ENCODE data around the gene CAMP.
A peak's percentile ranks its signal among the peaks of the same experiment; 100 is the strongest.
"Not testable (repeated sequence)": the region's sequence is repeated elsewhere in the genome, so short reads cannot be mapped to it uniquely, and the experiment has no call there.

The CAMP gene

GRCh38 chr3:48247401-48247811 is 24.1 kb downstream of the CAMP start:
- no peaks in the 10 kb centered on the region for H3K9me3 Mint-ChIP-seq
- no peaks in the 10 kb centered on the region for H3K27me3 Mint-ChIP-seq
- DNase-seq, result no peak
- peak overlapping the region in 1 of 2 donors; percentile 72 for H3K27ac Mint-ChIP-seq
- H3K4me1 Mint-ChIP-seq (ENCODE audit: low read depth in 2 of 2), result peaks cover 3 to 8% of the 10 kb centered on the region in 2 donors
- peaks cover 40% of the 10 kb centered on the region for H3K36me3 Mint-ChIP-seq (ENCODE audit: insufficient read depth)
- H3K4me3 Mint-ChIP-seq, result no peak overlapping the region
- ATAC-seq (replicated peaks), result no peak

- H3K27ac Mint-ChIP-seq, result no peak overlapping the region
- no peak overlapping the region for H3K4me3 Mint-ChIP-seq
- peaks cover 3 to 8% of the 10 kb centered on the region in 2 donors for H3K4me1 Mint-ChIP-seq (ENCODE audit: low read depth in 2 of 2)
- DNase-seq (no peak), ATAC-seq (replicated peaks) (no peak)
- no peaks in the 10 kb centered on the region for H3K9me3 Mint-ChIP-seq
- H3K36me3 Mint-ChIP-seq (ENCODE audit: insufficient read depth), result peaks cover 42% of the 10 kb centered on the region
- no peaks in the 10 kb centered on the region for H3K27me3 Mint-ChIP-seq
Measured at GRCh38 chr3:48248095-48248850, 25.0 kb downstream of the CAMP start.

DNA sequence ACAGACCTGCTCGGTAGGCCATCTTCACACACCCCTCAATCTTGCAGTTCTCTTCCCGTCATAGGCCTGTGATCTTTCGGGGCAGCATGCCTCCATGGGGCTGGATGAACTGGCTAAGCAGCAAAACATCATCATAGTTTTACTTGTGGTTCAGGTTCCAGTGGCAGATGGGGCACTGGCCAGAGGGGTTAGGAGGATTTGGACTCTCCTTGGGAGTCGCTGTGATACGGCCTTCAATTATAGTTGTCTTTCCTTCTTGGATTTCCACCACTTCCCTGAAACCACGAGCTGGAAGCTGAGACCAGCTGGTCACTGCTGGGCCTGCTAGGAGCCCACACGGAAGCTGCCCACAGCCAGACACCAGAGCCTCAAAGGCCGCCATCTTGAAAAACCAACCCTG is 33.3 kb downstream of the CAMP start:
- Mint-ChIP-seq H3K27me3 (no peaks in the 10 kb centered on the region), H3K36me3 (ENCODE audit: insufficient read depth) (peaks cover 16% of the 10 kb centered on the region), H3K4me1 (ENCODE audit: low read depth in 2 of 2) (peaks cover 4 to 19% of the 10 kb centered on the region in 2 donors), H3K4me3 (no peak overlapping the region), H3K27ac (no peak overlapping the region), H3K9me3 (no peaks in the 10 kb centered on the region)
- no peak for ATAC-seq (replicated peaks)
- DNase-seq, result no peak

DNA sequence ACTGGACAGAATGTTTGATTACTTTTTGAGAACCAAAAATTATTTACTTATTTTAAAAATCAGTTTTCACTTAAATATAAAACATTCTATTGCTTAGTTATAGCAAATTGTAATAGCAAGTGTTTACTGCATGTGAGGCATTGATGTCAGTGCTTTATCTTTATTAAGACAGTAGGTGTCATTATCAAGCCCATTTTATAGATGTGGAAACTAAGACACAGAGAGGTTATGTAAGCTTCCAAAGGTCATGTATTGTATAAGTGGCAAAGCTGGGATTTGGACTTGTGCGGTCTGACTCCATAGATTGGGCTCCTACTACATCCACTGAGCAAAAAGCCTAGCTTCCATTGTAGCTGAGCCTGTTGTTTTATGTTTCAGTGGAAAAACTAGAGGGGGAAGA is 35.2 kb downstream of the CAMP start:
- ATAC-seq (replicated peaks) (no peak), DNase-seq (no peak)
- no peak overlapping the region for H3K4me3 Mint-ChIP-seq
- H3K27ac Mint-ChIP-seq, result no peak overlapping the region
- H3K27me3 Mint-ChIP-seq, result no peaks in the 10 kb centered on the region
- no peaks in the 10 kb centered on the region for H3K9me3 Mint-ChIP-seq
- H3K36me3 Mint-ChIP-seq (ENCODE audit: insufficient read depth), result peaks cover 25% of the 10 kb centered on the region
- H3K4me1 Mint-ChIP-seq (ENCODE audit: low read depth in 2 of 2), result peaks cover 4 to 19% of the 10 kb centered on the region in 2 donors

GRCh38 chr3:48267782-48268181 is 44.5 kb downstream of the CAMP start:
- DNase-seq, result no peak
- Mint-ChIP-seq H3K4me3 (peak overlapping the region in 1 of 2 donors; percentile 69), H3K4me1 (ENCODE audit: low read depth in 2 of 2) (peaks cover 15 to 20% of the 10 kb centered on the region in 2 donors), H3K9me3 (no peaks in the 10 kb centered on the region), H3K27me3 (no peaks in the 10 kb centered on the region), H3K36me3 (ENCODE audit: insufficient read depth) (peaks cover 5% of the 10 kb centered on the region), H3K27ac (peak overlapping the region; percentile 89)
- ATAC-seq (replicated peaks), result no peak

- no peaks in the 10 kb centered on the region for H3K9me3 Mint-ChIP-seq
- peak overlapping the region; percentile 89 for H3K27ac Mint-ChIP-seq
- peaks cover 2% of the 10 kb centered on the region for H3K36me3 Mint-ChIP-seq (ENCODE audit: insufficient read depth)
- peak; percentile 47 to 49 (median 47) for DNase-seq
- peak overlapping the region; percentile 52 to 69 for H3K4me3 Mint-ChIP-seq
- H3K4me1 Mint-ChIP-seq (ENCODE audit: low read depth in 2 of 2), result peaks cover 16 to 20% of the 10 kb centered on the region in 2 donors
- ATAC-seq (replicated peaks), result peak; percentile 98
- no peaks in the 10 kb centered on the region for H3K27me3 Mint-ChIP-seq
Measured at GRCh38 chr3:48268381-48268935, 45.2 kb downstream of the CAMP start.

GRCh38 chr3:48268936-48269561 is 45.8 kb downstream of the CAMP start:
- no peaks in the 10 kb centered on the region for H3K36me3 Mint-ChIP-seq (ENCODE audit: insufficient read depth)
- H3K27ac Mint-ChIP-seq, result peak overlapping the region; percentile 89
- no peaks in the 10 kb centered on the region for H3K9me3 Mint-ChIP-seq
- DNase-seq (no peak), ATAC-seq (replicated peaks) (no peak)
- peak overlapping the region; percentile 52 to 69 for H3K4me3 Mint-ChIP-seq
- no peaks in the 10 kb centered on the region for H3K27me3 Mint-ChIP-seq
- peaks cover 19 to 20% of the 10 kb centered on the region in 2 donors for H3K4me1 Mint-ChIP-seq (ENCODE audit: low read depth in 2 of 2)

GRCh38 chr3:48269592-48269991 is 46.3 kb downstream of the CAMP start:
- DNase-seq, result no peak
- H3K9me3 Mint-ChIP-seq, result no peaks in the 10 kb centered on the region
- H3K27ac Mint-ChIP-seq, result peak overlapping the region in 1 of 2 donors; percentile 89
- ATAC-seq (replicated peaks), result no peak
- no peaks in the 10 kb centered on the region for H3K27me3 Mint-ChIP-seq
- H3K36me3 Mint-ChIP-seq (ENCODE audit: insufficient read depth), result no peaks in the 10 kb centered on the region
- H3K4me1 Mint-ChIP-seq (ENCODE audit: low read depth in 2 of 2), result peaks cover 19 to 20% of the 10 kb centered on the region in 2 donors
- peak overlapping the region in 1 of 2 donors; percentile 69 for H3K4me3 Mint-ChIP-seq

DNA sequence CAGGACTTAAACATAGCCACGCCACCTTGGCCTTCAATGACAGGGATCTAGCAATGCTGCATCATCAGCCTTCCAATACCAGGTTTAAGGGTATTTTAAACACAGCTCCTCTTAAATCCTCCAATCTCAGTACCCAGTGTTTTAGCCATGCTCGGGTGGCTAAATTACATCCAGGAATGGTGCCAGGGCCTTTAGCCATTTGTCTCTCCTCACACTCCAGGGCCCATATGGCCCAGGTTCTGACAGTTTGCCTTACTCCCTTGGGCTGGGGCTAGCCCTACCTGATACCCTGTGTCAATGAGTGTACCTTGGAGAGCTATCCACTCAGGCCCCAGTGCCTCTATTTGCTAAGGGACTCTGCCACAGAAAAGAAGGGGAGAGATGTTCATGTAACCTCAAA is 47.0 kb downstream of the CAMP start:
- Mint-ChIP-seq H3K27me3 (no peaks in the 10 kb centered on the region), H3K4me1 (ENCODE audit: low read depth in 2 of 2) (peaks cover 19 to 20% of the 10 kb centered on the region in 2 donors), H3K27ac (no peak overlapping the region), H3K9me3 (no peaks in the 10 kb centered on the region), H3K36me3 (ENCODE audit: insufficient read depth) (no peaks in the 10 kb centered on the region), H3K4me3 (no peak overlapping the region)
- ATAC-seq (replicated peaks), result no peak
- DNase-seq, result no peak

DNA sequence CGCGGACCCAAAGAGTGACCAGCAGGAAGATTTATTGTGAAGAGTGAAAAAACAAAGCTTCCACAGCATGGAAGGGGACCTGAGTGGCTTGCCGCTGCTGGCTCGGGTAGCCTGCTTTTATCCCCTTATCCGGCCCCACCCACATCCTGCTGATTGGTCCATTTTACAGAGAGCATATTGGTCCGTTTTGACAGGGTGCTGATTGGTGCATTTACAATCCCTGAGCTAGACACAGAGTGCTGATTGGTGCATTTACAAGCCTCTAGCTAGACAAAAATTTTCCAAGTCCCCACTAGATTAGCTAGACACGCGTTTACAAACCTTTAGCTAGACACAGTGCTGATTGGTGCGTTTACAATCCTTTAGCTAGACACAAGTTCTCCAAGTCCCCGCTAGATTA is 47.9 kb downstream of the CAMP start:
- not testable (repeated sequence) for H3K36me3 Mint-ChIP-seq (ENCODE audit: insufficient read depth); H3K9me3 Mint-ChIP-seq; H3K27ac Mint-ChIP-seq; H3K4me3 Mint-ChIP-seq; H3K27me3 Mint-ChIP-seq; ATAC-seq (replicated peaks); DNase-seq
- peaks cover 19 to 20% of the 10 kb centered on the region in 2 donors for H3K4me1 Mint-ChIP-seq (ENCODE audit: low read depth in 2 of 2)

DNA sequence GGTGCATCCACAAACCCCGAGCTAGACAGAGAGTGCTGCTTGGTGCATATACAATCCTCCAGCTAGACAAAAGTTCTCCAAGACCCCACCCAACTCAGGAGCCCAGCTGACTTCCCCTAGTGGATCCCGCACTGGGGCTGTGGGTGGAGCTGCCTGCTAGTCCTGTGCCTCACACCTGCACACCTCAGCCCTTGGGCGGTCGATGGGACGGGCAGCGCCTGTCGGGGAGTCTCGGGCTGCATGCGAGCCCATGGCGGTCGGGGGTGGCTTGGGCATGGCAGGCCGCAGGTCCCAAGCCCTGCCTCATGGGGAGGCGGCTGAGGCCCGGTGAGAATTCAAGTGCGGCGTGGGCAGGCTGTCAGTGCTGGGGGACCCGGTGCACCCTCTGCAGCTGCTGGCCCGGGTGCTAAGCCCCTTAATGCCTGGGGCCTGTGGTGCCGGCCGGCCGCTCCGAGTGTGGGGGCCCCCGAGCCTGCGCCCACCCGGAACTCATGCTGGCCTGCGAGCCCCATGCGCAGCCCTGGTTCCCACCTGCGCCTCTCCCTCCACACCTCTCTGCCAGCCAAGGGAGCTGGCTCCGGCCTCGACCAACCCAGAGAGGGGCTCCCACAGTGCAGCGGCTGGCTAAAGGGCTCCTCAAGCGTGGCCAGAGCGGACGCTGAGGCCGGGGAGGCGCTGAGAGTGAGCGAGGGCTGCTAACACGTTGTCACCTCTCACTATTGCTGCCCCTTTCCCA is 48.6 kb downstream of the CAMP start:
- Mint-ChIP-seq H3K36me3 (ENCODE audit: insufficient read depth) (no peaks in the 10 kb centered on the region), H3K27me3 (no peaks in the 10 kb centered on the region), H3K27ac (no peak overlapping the region), H3K4me3 (no peak overlapping the region), H3K4me1 (ENCODE audit: low read depth in 2 of 2) (peaks cover 19 to 20% of the 10 kb centered on the region in 2 donors), H3K9me3 (no peaks in the 10 kb centered on the region)
- no peak for DNase-seq
- ATAC-seq (replicated peaks), result no peak

GRCh38 chr3:48273594-48274211 is 50.4 kb downstream of the CAMP start:
- ATAC-seq (replicated peaks) (peak; percentile 66), DNase-seq (peak; percentile 47 to 60 (median 48))
- H3K36me3 Mint-ChIP-seq (ENCODE audit: insufficient read depth), result no peaks in the 10 kb centered on the region
- no peaks in the 10 kb centered on the region for H3K27me3 Mint-ChIP-seq
- H3K4me3 Mint-ChIP-seq, result no peak overlapping the region
- no peak overlapping the region for H3K27ac Mint-ChIP-seq
- H3K4me1 Mint-ChIP-seq (ENCODE audit: low read depth in 2 of 2), result peaks cover 9 to 10% of the 10 kb centered on the region in 2 donors
- no peaks in the 10 kb centered on the region for H3K9me3 Mint-ChIP-seq

GRCh38 chr3:48274452-48274851 is 51.2 kb downstream of the CAMP start:
- no peak for DNase-seq

More at GRCh38 chr3:48274452-48274851, 51.2 kb downstream of the CAMP start:
- H3K9me3 Mint-ChIP-seq, result no peaks in the 10 kb centered on the region
- peaks cover 2 to 4% of the 10 kb centered on the region in 2 donors for H3K4me1 Mint-ChIP-seq (ENCODE audit: low read depth in 2 of 2)
- no peak for ATAC-seq (replicated peaks)
- H3K36me3 Mint-ChIP-seq (ENCODE audit: insufficient read depth), result no peaks in the 10 kb centered on the region
- H3K4me3 Mint-ChIP-seq, result no peak overlapping the region
- no peaks in the 10 kb centered on the region for H3K27me3 Mint-ChIP-seq
- H3K27ac Mint-ChIP-seq, result no peak overlapping the region
